Measurements from ENCODE around the gene EGFR.

DNA sequence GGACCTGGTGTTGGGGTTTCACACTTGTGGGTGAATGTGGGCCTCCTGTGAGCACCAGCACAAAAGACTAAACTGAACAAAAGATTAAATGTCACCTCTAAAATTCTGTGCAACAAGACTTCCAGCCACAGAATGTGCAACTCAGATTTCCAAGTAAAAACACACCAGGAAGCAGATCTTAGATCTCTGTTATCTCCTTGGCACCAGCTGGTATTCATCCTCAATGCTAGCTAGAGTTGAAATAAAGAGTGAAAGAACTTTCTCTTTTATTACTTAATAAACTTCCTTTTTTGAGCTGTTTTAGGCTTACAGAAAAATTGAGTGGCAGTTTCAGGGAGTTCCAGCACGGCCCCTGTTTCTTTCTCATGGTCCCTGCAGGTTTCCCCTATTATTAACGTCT is 40.2 kb downstream of the EGFR start:
- TF ChIP-seq, protein P1, sequence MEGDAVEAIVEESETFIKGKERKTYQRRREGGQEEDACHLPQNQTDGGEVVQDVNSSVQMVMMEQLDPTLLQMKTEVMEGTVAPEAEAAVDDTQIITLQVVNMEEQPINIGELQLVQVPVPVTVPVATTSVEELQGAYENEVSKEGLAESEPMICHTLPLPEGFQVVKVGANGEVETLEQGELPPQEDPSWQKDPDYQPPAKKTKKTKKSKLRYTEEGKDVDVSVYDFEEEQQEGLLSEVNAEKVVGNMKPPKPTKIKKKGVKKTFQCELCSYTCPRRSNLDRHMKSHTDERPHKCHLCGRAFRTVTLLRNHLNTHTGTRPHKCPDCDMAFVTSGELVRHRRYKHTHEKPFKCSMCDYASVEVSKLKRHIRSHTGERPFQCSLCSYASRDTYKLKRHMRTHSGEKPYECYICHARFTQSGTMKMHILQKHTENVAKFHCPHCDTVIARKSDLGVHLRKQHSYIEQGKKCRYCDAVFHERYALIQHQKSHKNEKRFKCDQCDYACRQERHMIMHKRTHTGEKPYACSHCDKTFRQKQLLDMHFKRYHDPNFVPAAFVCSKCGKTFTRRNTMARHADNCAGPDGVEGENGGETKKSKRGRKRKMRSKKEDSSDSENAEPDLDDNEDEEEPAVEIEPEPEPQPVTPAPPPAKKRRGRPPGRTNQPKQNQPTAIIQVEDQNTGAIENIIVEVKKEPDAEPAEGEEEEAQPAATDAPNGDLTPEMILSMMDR (IDR thresholded peaks at IDR 0.05) = no peak
- no peak for TF ChIP-seq POLR2A (IDR thresholded peaks at IDR 0.05)
